A549 (cell line): Measurements from ENCODE around the gene LTA4H. TPM values are rescaled to one million over a fixed set of nuclear protein-coding genes. Genes with fewer than 3 reads are reported as not detected.

ENCODE experiments used
- ATAC-seq, 2 experiments: fragments of 200-7000 bp in 1 of 2; fragments of >200 bp in 1 of 2; cut with Nextera tagmentation in 1 of 2; cut with Tn5 transposase in 1 of 2; 3 replicates each; pipeline versions ENCODE4 v1.8.0 to v1.9.1; 2018 to 2020; ENCODE audit warnings: mild to moderate bottlenecking in 1 of 2, moderate library complexity in 1 of 2
- CTCF ChIA-PET: fragments of 300-600 bp; sonication (Branson Sonifier 250); formaldehyde crosslinking; extraction: SDS; loops from one replicate; lab custom pipeline; 2021; ENCODE audit warnings: antibody characterized with exemption, inconsistent platforms; lab: Yijun Ruan, JAX
- POLR2A ChIA-PET: fragments of 350-600 bp; formaldehyde crosslinking; extraction: SDS; loops from one replicate; lab custom pipeline; 2021; ENCODE audit warnings: antibody characterized with exemption, inconsistent platforms; lab: Yijun Ruan, JAX
- DNase-seq, 2 experiments: peaks; one replicate each; pipeline versions ENCODE4 v3.0.0 to v3.0.0-alpha.2; 2011 to 2016; ENCODE audit warnings: low read depth in 1 of 2, low spot score in 1 of 2
- FAIRE-seq: peaks from 2 replicates; lab custom pipeline; 2011; peaks lifted over from hg19 to GRCh38; lab: Jason Lieb, UNC
- H3K27ac ChIP-seq, 2 experiments: fragments of >200 bp; sonication (Bioruptor Twin); formaldehyde crosslinking; 3 replicates each; pipeline ENCODE4 v1.5.1; 2016 to 2017
- H3K4me1 ChIP-seq: fragments of >200 bp; sonication (Bioruptor Twin); formaldehyde crosslinking; 3 replicates; pipeline ENCODE4 v1.6.1; 2016
- H3K4me2 ChIP-seq: fragments of >200 bp; sonication (Bioruptor Twin); formaldehyde crosslinking; 3 replicates; pipeline ENCODE4 v1.6.1; 2016
- H3K4me3 ChIP-seq: fragments of >200 bp; sonication (Bioruptor Twin); formaldehyde crosslinking; 3 replicates; pipeline ENCODE4 v1.5.1; 2016
- H3K9me3 ChIP-seq: fragments of >200 bp; sonication (Bioruptor Twin); formaldehyde crosslinking; 3 replicates; pipeline ENCODE4 v1.6.1; 2016
- ATOH8 ChIP-seq: fragments of 250-450 bp; sonication (Bioruptor Pico); IDR thresholded peaks from 2 replicates; pipeline ENCODE4 v1.5.0; 2020; ENCODE audit warnings: low read depth, mild to moderate bottlenecking, moderate library complexity
- CBX2 ChIP-seq: fragments of 200-600 bp; sonication (generic); IDR thresholded peaks from 2 replicates; pipeline ENCODE4 v1.6.1; 2016; ENCODE audit warnings: low read depth, mild to moderate bottlenecking, borderline replicate concordance
- CBX8 ChIP-seq: fragments of 200-600 bp; sonication (generic); IDR thresholded peaks from 2 replicates; pipeline ENCODE4 v1.6.1; 2016
- CEBPB ChIP-seq, 2 experiments: fragments of >200 bp in 1 of 2; sonication (Bioruptor Twin) in 1 of 2; formaldehyde crosslinking in 1 of 2; IDR thresholded peaks; 2 replicates each; pipeline ENCODE4 v1.6.1; 2012 to 2016
- CHD2 ChIP-seq: fragments of 150-350 bp; IDR thresholded peaks from 2 replicates; pipeline ENCODE4 v1.6.1; 2014; ENCODE audit warnings: low read length; ENCODE audit not compliant: partially characterized antibody
- CHD4 ChIP-seq: fragments of 200-600 bp; sonication (generic); IDR thresholded peaks from 2 replicates; pipeline ENCODE4 v1.6.1; 2016; ENCODE audit warnings: antibody characterized with exemption, mild to moderate bottlenecking, borderline replicate concordance
- CTCF ChIP-seq: fragments of >200 bp; sonication (Bioruptor Twin); formaldehyde crosslinking; IDR thresholded peaks from 3 replicates; pipeline ENCODE4 v1.5.1; 2016
- EHF ChIP-seq: fragments of 250-450 bp; sonication (Bioruptor Pico); IDR thresholded peaks from 2 replicates; pipeline ENCODE4 v1.5.0; 2020; ENCODE audit warnings: mild to moderate bottlenecking
- ELK1 ChIP-seq: fragments of 150-350 bp; IDR thresholded peaks from 2 replicates; pipeline ENCODE4 v1.6.1; 2014; ENCODE audit warnings: low read depth, mild to moderate bottlenecking, low read length
- FOSB ChIP-seq: fragments of 250-450 bp; sonication (Bioruptor Pico); IDR thresholded peaks from 2 replicates; pipeline ENCODE4 v1.5.0; 2020; ENCODE audit warnings: mild to moderate bottlenecking, moderate library complexity
- FOSL2 ChIP-seq, 2 experiments: fragments of 450-650 bp in 1 of 2; fragments of >200 bp in 1 of 2; sonication (Bioruptor Twin) in 1 of 2; formaldehyde crosslinking; IDR thresholded peaks; 2 replicates each; pipeline versions ENCODE4 v1.5.0 to v1.6.1; 2016 to 2020; ENCODE audit warnings: mild to moderate bottlenecking in 1 of 2, moderate library complexity in 1 of 2
- FOXS1 ChIP-seq: fragments of 250-450 bp; sonication (Bioruptor Pico); IDR thresholded peaks from 2 replicates; pipeline ENCODE4 v1.5.0; 2020; ENCODE audit warnings: mild to moderate bottlenecking, moderate library complexity
- HOXA7 ChIP-seq: fragments of 250-450 bp; sonication (Bioruptor Pico); IDR thresholded peaks from 2 replicates; pipeline ENCODE4 v1.5.0; 2020; ENCODE audit warnings: mild to moderate bottlenecking, moderate library complexity
- HOXB5 ChIP-seq: fragments of 250-450 bp; sonication (Bioruptor Pico); IDR thresholded peaks from 2 replicates; pipeline ENCODE4 v1.5.0; 2020; ENCODE audit warnings: mild to moderate bottlenecking, moderate library complexity
- JUN ChIP-seq, 2 experiments: fragments of >200 bp; sonication (Bioruptor Twin); formaldehyde crosslinking; IDR thresholded peaks; 2 replicates in 1 of 2; 3 replicates in 1 of 2; pipeline ENCODE4 v1.6.1; 2016 to 2017
- MAFK ChIP-seq: fragments of 450-650 bp; IDR thresholded peaks from 2 replicates; pipeline ENCODE4 v1.6.1; 2014; ENCODE audit not compliant: partially characterized antibody
- MAX ChIP-seq: IDR thresholded peaks from 2 replicates; pipeline ENCODE4 v1.6.1; 2012
- NPAS2 ChIP-seq: fragments of 250-450 bp; sonication (Bioruptor Pico); IDR thresholded peaks from 2 replicates; pipeline ENCODE4 v1.8.0; 2022; ENCODE audit warnings: mild to moderate bottlenecking, moderate library complexity, borderline replicate concordance
- PHF8 ChIP-seq: fragments of 200-600 bp; sonication (generic); IDR thresholded peaks from 2 replicates; pipeline ENCODE4 v1.6.1; 2016; ENCODE audit warnings: low read depth, mild to moderate bottlenecking, antibody characterized with exemption, moderate library complexity, borderline replicate concordance
- POLR2AphosphoS2 ChIP-seq: conservative IDR thresholded peaks from 2 replicates; pipeline ENCODE4 v1.6.1; 2012; ENCODE audit warnings: low read length, improper control_type of control experiment, inconsistent platforms
- RAD21 ChIP-seq, 2 experiments: fragments of >200 bp in 1 of 2; sonication (Bioruptor Twin) in 1 of 2; formaldehyde crosslinking in 1 of 2; IDR thresholded peaks in 1 of 2; conservative IDR thresholded peaks in 1 of 2; 2 replicates in 1 of 2; 3 replicates in 1 of 2; pipeline ENCODE4 v1.6.1; 2012 to 2018; ENCODE audit warnings: inconsistent platforms in 1 of 2
- RNF2 ChIP-seq: fragments of 200-600 bp; sonication (generic); IDR thresholded peaks from 2 replicates; pipeline ENCODE4 v1.6.1; 2016; ENCODE audit warnings: low read depth, mild to moderate bottlenecking, antibody characterized with exemption, moderate library complexity, borderline replicate concordance
- USF2 ChIP-seq: fragments of 450-650 bp; IDR thresholded peaks from 2 replicates; pipeline ENCODE4 v1.6.1; 2014; ENCODE audit warnings: antibody characterized with exemption
- ZSCAN20 ChIP-seq: fragments of 250-450 bp; sonication (Bioruptor Pico); IDR thresholded peaks from 2 replicates; pipeline ENCODE4 v1.8.0; 2022; ENCODE audit warnings: mild to moderate bottlenecking, moderate library complexity
- WGBS: methylation state at CpG from one replicate; pipeline ENCODE4 v1.1.6; 2017; ENCODE audit errors: missing lambda C conversion rate; 5-methylcytosine and 5-hydroxymethylcytosine counted together
- polyA plus RNA-seq, 4 experiments: library from polyadenylated mRNA; depleted of rRNA in 3 of 4; stranded (reverse); fragments of >200 nt; fragmentation: RNase III in 1 of 4; extraction: RNeasy Plus Mini Kit Qiagen cat#74134 plus additional on column Dnase treatment in 1 of 4; gene quantifications; 2 replicates in 3 of 4; 3 replicates in 1 of 4; pipeline ENCODE4 v1.2.3, GENCODE V29; 2011 to 2017

LTA4H gene
- polyA plus RNA-seq, 2 of the 4 experiments (the other 2 are of a cell fraction): 126 to 174 TPM

- H3K9me3 ChIP-seq: no peaks in the 10 kb centered on the region
- WGBS: 81% methylated on average over 2 of the region's 2 CpGs
- no peak for ATAC-seq
- CTCF ChIA-PET: interaction anchor here (0.6 to 1.3 kb wide), 2 partner anchors 161 to 441 kb away, joined by 3 to 6 read pairs; no protein-coding TSS in a partner anchor
- no peak overlapping the region for H3K4me3 ChIP-seq
- TF ChIP-seq HOXB5 (CRISPR knock-in tag) (no peak), EHF (no peak), MAFK (no peak), FOXS1 (CRISPR knock-in tag) (no peak), CHD2 (no peak), CBX8 (no peak), ATOH8 (CRISPR knock-in tag) (no peak), PHF8 (no peak), ZSCAN20 (CRISPR knock-in tag) (no peak), POLR2AphosphoS2 (no peak), ELK1 (no peak), RNF2 (no peak)
- TF ChIP-seq, all 56 proteins: peak for 0
- H3K4me1 ChIP-seq: peaks cover 23% of the 10 kb centered on the region
- DNase-seq (no peak), FAIRE-seq (no peak)
- H3K4me2 ChIP-seq: no peak overlapping the region
- no peak overlapping the region for H3K27ac ChIP-seq
- POLR2A ChIA-PET: no interaction called here
Measured at GRCh38 chr12:96075560-96075959, 40.2 kb upstream of the LTA4H start.

GRCh38 chr12:96073346-96074330 lies 38.3 kb upstream of the LTA4H start:
- H3K27ac ChIP-seq: peak overlapping the region; percentile 4 to 9; a peak in 1 of 6 replicates
- ATAC-seq (peak; percentile 55 to 78; a peak in 5 of 6 replicates), FAIRE-seq (no peak), DNase-seq (peak; percentile 38 to 76)
- peaks cover 23% of the 10 kb centered on the region for H3K4me1 ChIP-seq
- POLR2A ChIA-PET: no interaction called here
- no peak overlapping the region for H3K4me3 ChIP-seq
- CTCF ChIA-PET: interaction anchor here (0.6 to 3.7 kb wide), 11 partner anchors 10 to 443 kb away, joined by 3 to 20 read pairs (median 3); no protein-coding TSS in a partner anchor
- TF ChIP-seq FOSL2 (IDR thresholded peaks at IDR 0.05) (no peak), FOSL2 (CRISPR knock-in tag; IDR thresholded peaks at IDR 0.05) (0 out of 2 replicates have a peak, but pooled peaks have one; percentile 15), CEBPB (IDR thresholded peaks at IDR 0.05) (peak; percentile 13 to 52; a peak in 3 of 4 replicates), CBX2 (no peak)
- H3K4me2 ChIP-seq: peak overlapping the region; percentile 24; the same call in 2 of the 3 replicates
- 49% methylated on average over 7 of the region's 7 CpGs for WGBS
- H3K9me3 ChIP-seq: no peaks in the 10 kb centered on the region

GRCh38 chr12:96070670-96071279 lies 35.4 kb upstream of the LTA4H start:
- ChIA-PET POLR2A (no interaction called here), CTCF (interaction anchor here (0.6 to 3.7 kb wide), 4 partner anchors 9 to 144 kb away, joined by 3 to 20 read pairs (median 4); no protein-coding TSS in a partner anchor)
- Histone ChIP-seq H3K27ac (no peak overlapping the region), H3K4me3 (no peak overlapping the region), H3K4me2 (no peak overlapping the region), H3K4me1 (peaks cover 23% of the 10 kb centered on the region), H3K9me3 (no peaks in the 10 kb centered on the region)
- DNase-seq (peak in 1 of 2 experiments; percentile 42), FAIRE-seq (no peak), ATAC-seq (peak; percentile 56 to 69)
- WGBS: 71% methylated on average over 7 of the region's 7 CpGs
- no peak for TF ChIP-seq PHF8
- TF ChIP-seq FOSB: no peak
- TF ChIP-seq NPAS2 (CRISPR knock-in tag): no peak
- TF ChIP-seq MAX: no peak
- no peak for TF ChIP-seq USF2
- 0 out of 3 replicates have a peak, but pooled peaks have one; percentile 14 for TF ChIP-seq CTCF
- no peak for TF ChIP-seq JUN (IDR thresholded peaks at IDR 0.05)
- no peak for TF ChIP-seq EHF
- no peak for TF ChIP-seq FOXS1 (CRISPR knock-in tag)
- peak in 1 of 2 experiments; percentile 31; a peak in 2 of 5 replicates for TF ChIP-seq RAD21 (conservative IDR thresholded peaks at IDR 0.05 in 1 of 2, IDR thresholded peaks at IDR 0.05 in 1 of 2)
- no peak for TF ChIP-seq HOXA7
- TF ChIP-seq MAFK: no peak
- no peak for TF ChIP-seq POLR2AphosphoS2
- no peak for TF ChIP-seq CHD4
